Activated CD4-positive, alpha-beta T cell treated with anti-CD3 and anti-CD28 coated beads for 24 hours (primary cell): ENCODE results near the gene CELF2.

Experiments used
- DNase-seq, 2 donors: peaks; one replicate each; pipeline ENCODE4 v3.0.0-alpha.2; 2020; ENCODE audit warnings: low read depth in 2 of 2

The CELF2 gene

DNA sequence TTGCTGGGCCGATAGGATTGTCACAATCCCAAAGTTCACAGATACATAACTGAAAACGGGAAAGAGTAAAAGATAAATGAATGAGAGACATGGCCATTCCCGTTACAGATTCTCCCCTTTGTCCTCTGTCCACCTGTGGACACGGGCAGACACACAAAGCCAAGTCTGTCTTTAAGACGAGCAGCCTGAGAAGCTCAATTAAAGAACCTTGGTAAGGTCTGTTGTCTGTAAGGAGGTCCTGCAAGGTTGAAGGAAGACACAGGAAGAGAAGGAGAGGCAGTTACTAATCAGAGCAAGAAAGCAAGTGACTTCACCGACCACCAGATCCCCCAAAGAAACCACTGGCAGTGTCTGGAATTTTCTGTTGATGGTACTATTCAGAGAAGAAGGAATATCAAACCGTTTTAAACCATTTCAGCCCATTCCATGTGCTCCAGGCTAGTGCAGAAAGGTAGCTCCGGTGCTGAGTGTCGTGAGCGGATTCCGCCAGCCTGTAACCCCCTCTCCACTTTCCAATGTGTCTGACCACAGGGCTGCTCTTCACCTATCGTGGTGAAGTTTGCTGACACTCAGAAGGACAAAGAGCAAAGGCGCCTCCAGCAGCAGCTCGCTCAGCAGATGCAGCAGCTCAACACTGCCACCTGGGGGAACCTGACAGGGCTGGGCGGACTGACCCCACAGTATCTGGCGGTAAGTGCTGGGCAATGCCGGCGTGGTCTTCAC lies 252.6 kb downstream of the CELF2 start:
- peak; percentile 58 to 74 for DNase-seq

DNA sequence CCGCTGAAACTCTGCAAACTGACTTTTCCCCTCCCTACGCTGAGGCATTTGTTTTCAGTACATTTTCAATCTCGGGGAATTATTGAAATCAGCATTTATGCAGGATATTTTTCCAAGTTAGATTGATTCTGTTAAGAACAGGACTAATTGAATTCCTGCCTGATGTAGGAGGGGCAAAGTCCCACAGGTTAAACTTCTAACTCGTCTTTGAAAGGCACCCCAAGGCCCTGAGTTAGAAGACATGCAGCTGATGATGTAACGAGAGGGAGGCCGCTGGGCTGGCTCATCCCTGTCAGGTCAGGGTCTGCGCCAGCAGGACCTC lies 253.1 kb downstream of the CELF2 start:
- no peak for DNase-seq

DNA sequence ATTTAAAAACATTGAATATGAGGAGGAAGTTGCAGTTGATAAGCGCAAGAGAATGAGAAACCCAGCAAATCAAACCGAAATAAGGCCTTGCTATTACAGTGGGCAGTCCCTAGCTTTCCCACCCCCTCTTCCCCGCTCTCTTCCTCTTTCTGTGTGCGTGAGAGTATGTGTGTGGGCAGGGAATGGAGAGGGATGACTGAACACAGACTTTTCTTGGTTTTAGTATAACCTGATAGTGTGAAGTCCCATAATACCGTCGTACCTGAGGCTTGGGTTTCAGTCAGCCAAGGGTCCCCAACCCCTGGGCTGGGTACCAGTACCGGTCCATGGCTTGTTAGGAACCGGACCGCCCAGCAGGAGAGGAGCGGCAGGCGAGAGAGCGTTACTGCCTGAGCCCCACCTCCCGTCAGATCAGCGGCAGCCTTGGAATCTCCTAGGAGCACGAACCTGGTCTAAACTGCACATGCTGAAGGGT lies 255.3 kb downstream of the CELF2 start:
- DNase-seq, result peak; percentile 19 to 25

- no peak for DNase-seq
Observed at GRCh38 chr10:11274452-11274851, 256.8 kb downstream of the CELF2 start.

- DNase-seq, result no peak
Observed at GRCh38 chr10:11275651-11276050, 258.0 kb downstream of the CELF2 start.

GRCh38 chr10:11276449-11276990 lies 258.8 kb downstream of the CELF2 start:
- no peak for DNase-seq

DNA sequence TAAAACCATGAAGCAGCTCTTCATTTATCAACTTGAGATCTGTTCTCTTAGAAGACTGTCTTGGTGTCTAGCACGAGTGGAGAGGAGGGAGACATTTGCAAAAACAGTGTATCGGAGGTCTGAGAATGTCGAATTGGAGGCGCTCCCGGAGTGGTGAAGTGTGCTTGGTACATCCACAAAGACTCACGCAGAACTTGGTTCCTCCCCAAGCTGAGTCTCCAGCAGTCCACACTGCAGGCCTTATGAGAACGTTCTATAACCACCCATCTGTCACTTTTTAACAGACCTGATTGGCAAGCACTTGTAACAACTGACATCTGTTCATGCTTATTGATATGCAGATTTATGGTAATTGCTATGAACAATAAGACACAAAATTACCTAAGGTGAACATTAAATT lies 261.6 kb downstream of the CELF2 start:
- DNase-seq, result no peak

DNA sequence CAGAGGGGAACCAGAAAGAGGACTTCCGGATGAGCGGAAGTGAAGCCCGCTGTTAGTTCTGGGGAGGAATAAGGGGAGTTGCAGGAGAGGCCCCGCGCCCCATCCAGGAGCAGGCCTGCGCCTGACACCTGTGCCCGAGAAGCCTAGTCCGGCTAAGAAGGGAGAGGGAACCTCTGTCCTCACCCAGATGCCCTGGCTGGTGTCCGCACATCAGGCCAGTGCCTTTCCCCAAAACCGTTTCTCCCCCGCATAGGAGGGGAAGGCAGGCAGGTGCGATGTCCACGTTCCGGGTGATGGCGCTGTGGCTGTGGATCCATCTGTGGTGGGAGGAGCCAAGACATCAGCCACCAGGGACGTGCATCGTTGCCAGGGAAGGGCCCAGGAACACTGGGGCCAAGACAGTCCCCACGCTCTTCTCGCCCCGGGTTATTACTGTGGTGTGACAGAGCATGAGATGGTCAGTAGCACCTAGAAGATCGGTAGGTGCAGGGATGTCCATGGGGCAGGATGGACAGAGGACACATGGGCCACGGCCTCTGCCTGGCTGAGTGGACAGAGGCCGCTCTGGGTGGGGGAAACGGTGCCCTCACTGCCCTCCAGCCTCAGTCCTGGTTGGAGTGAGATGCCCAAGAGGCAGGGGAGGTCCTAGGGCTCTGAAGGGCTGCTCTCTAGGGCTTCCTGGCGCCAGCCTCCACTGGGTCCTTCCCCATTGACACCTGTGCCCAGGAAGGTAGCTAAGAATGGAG lies 262.7 kb downstream of the CELF2 start:
- no peak for DNase-seq

DNA sequence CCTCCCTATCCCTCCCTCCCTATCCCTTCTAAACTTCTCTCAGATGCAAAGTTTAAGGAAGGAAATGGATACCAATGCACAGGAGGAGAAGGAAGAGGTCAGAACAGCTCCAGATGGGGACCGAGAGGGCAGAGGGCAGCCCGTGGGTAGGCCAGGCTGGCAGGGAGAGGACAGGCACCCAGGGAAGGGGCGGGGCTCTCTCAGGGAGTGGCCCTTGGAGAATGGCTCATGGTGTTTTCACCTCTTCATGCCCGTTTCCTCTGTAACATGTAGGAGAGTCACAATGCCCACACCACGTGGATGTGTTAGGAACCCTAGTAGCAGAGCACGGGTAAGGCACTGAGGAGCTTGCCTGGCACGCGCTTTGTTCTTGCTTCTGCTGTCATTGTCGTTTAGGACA lies 264.5 kb downstream of the CELF2 start:
- no peak for DNase-seq

DNA sequence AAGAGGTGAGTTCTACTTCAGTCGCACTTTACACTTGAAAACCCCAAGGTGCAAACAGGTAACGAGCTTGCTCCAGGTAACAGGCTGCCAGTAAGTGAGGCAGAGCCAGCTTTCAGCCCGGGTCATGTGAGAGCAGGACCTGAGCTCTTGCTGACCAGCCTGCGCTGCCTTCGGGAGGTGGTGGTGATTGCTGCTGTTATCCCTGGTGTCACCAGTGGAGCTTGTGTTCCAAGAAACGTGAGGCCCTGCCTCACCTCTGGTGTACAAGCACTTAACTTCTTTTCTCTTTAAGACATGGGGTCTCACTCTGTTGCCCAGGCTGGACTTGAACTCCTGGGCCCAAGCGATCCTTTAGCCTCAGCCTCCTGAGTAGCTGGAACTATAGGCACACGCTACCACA lies 265.0 kb downstream of the CELF2 start:
- no peak for DNase-seq

GRCh38 chr10:11284291-11285085 lies 266.8 kb downstream of the CELF2 start:
- DNase-seq, result no peak

GRCh38 chr10:11285171-11285570 lies 267.5 kb downstream of the CELF2 start:
- no peak for DNase-seq

DNA sequence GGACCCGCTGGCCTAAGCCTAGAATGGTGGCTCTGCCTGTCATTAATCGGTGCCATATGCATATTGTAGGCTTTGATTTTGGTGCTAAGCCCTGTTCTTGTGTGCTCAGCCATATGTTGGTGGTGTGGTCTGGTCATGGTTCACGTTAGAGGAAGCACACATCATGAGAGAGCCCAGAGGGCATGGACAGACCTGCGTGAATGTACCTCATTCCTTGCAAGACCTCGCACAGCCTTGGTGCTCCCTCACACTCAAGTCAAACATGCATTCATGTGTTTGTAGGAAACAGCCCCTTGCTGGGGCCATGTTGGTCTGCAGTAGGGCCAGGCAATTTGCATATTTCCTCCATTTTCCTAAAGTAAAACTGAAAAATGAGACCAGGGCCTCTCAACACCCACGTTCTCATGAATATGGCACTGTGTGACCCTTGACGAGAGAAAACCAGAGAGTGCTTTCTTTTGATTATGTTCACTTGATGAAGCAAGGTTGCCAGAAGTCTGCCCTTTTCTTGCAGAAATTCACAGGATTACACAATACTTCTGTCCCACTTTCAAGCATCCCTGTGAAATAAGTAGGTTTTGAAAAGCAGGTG lies 268.7 kb downstream of the CELF2 start:
- DNase-seq, result no peak

DNA sequence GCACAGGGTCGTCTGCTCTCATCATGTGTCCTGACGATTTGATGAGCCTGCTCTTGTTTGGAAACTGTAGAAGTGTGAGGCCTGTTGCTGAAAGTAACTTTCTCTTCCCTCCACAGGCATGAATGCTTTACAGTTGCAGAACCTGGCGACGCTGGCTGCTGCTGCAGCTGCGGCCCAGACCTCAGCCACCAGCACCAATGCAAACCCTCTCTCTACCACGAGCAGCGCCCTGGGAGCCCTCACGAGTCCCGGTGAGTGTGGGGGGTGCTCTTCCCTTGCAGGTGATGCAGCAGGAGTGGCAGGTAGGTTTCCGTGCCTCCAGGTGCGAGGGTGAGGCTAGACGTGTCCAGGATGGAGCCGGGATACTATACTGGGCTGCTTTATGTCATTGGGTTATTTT lies 270.6 kb downstream of the CELF2 start:
- no peak for DNase-seq

- DNase-seq, result no peak
Observed at GRCh38 chr10:11290156-11290890, 272.7 kb downstream of the CELF2 start.

DNA sequence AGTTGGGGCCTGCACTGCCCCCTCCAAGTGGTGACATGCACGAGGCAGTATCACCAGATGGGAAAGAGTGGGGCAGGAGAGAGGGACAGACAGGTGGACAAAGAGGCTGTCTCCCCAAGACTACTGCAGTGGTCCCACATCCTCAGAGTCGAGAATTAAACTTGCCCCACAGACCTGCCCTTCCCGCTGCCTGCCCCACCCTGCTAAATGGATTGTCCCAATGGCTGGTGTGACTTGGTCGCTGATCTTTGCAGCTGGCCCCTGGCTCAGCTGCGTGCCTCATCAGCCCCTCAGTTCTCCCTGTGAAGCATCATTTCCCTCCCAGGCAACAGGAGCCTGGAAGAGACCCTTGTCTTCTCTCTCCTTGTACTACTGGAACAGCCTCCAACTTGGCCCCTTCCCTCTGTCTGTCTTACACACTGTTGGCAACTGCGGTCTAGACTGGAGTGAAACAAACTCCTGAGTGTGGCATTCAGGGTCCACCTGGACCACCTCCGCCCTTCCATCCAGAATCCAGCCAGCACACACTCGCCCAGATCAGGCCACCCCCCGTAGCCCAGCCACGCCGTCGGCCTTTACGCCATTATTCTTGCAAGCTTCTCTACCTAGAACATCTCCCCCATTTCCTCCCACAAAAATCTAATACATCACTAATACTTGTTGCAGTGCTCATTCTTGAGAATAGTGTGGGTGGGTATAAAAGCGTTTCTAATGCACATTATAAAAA lies 275.1 kb downstream of the CELF2 start:
- no peak for DNase-seq

GRCh38 chr10:11293332-11293731 lies 275.7 kb downstream of the CELF2 start:
- DNase-seq, result no peak

GRCh38 chr10:11294831-11295450 lies 277.3 kb downstream of the CELF2 start:
- no peak for DNase-seq

DNA sequence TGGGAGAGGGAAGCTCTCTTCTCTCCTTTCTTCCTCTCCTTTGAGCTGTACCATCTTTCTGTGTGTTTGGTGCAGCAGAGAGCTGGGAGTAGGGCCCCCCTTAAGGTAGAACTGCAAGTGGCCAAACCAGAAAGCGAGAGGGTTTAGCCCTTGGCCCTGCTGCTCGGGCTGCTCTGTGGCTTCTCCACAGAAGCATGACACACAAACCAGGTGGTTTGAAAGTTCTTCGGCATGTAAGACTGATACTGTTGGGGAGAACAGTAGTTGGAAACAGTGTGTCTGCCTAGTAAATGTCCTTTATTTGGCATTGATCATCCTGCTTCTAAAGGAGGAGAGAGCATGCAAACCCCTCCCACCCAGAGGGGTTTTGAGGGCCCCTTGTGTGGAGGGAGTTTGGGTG lies 277.8 kb downstream of the CELF2 start:
- DNase-seq, result no peak

DNA sequence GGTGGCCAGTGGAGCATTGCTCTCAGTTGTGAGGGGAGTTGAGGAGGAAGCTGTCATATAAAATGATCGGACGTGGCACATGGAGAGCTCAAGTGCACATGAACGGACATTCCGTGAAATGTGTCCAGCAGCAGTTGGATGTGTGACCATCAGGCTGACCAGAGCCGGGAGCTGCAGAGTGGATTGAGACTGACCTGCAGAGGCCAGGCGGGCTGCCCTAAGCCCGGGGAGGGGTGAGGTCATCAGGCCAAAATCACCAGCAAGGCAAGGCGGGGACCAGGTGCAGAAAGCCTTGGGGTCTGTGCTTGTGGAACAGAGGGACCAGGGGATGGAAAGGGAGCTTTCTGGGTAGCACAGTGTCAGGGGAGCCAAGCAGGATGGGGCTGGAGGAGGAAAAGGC lies 279.5 kb downstream of the CELF2 start:
- no peak for DNase-seq
